A549 (cell line): Measurements from ENCODE around the gene CWC22.

Experiments used
- CBX8 ChIP-seq: fragments of 200-600 bp; sonication (generic); IDR thresholded peaks from 2 replicates; pipeline ENCODE4 v1.6.1; 2016
- EHMT2 ChIP-seq: fragments of 200-600 bp; sonication (generic); IDR thresholded peaks from 2 replicates; pipeline ENCODE4 v1.6.1; 2016; ENCODE audit warnings: antibody characterized with exemption, low read depth, mild to moderate bottlenecking, moderate library complexity
- JUN ChIP-seq, 2 experiments: fragments of >200 bp; sonication (Bioruptor Twin); formaldehyde crosslinking; IDR thresholded peaks; 2 replicates in 1 of 2; 3 replicates in 1 of 2; pipeline ENCODE4 v1.6.1; 2016 to 2017
- MAZ ChIP-seq: fragments of 150-350 bp; IDR thresholded peaks from 2 replicates; pipeline ENCODE4 v1.6.1; 2014; ENCODE audit warnings: antibody characterized with exemption, low read depth, low read length, borderline replicate concordance
- NR3C1 ChIP-seq: fragments of >200 bp; sonication (Bioruptor Twin); formaldehyde crosslinking; IDR thresholded peaks from 3 replicates; pipeline ENCODE4 v1.6.1; 2017
- POLR2A ChIP-seq: IDR thresholded peaks from 2 replicates; pipeline ENCODE4 v1.6.1; 2012; ENCODE audit warnings: mild to moderate bottlenecking, low read length
- POLR2AphosphoS2 ChIP-seq: conservative IDR thresholded peaks from 2 replicates; pipeline ENCODE4 v1.6.1; 2012; ENCODE audit warnings: low read length, improper control_type of control experiment, inconsistent platforms
- ZC3H11A ChIP-seq: fragments of 450-650 bp; IDR thresholded peaks from 2 replicates; pipeline ENCODE4 v1.6.1; 2014; ENCODE audit warnings: antibody characterized with exemption, mild to moderate bottlenecking
- TF ChIP-seq, protein P1 (sequence below): fragments of >200 bp; sonication (Bioruptor Twin); formaldehyde crosslinking; IDR thresholded peaks from 3 replicates; pipeline ENCODE4 v1.5.1; 2016
- TF ChIP-seq, protein P2 (sequence below): IDR thresholded peaks from 2 replicates; pipeline ENCODE4 v1.6.1; 2012
- TF ChIP-seq, protein P3 (sequence below): IDR thresholded peaks from 2 replicates; pipeline ENCODE4 v1.6.1; 2012
- TF ChIP-seq, protein P4 (sequence below): fragments of 250-450 bp; sonication (Bioruptor Pico); IDR thresholded peaks from 2 replicates; pipeline ENCODE4 v1.5.0; 2020; ENCODE audit warnings: low read depth, mild to moderate bottlenecking, moderate library complexity
- TF ChIP-seq, protein P5 (sequence below): fragments of 200-600 bp; sonication (generic); IDR thresholded peaks from 2 replicates; pipeline ENCODE4 v1.6.1; 2016; ENCODE audit warnings: antibody characterized with exemption, mild to moderate bottlenecking, moderate library complexity
- TF ChIP-seq, protein P6 (sequence below): fragments of 250-450 bp; sonication (Bioruptor Pico); IDR thresholded peaks from 2 replicates; pipeline ENCODE4 v1.5.0; 2021; ENCODE audit warnings: mild to moderate bottlenecking, moderate library complexity, borderline replicate concordance

DNA sequence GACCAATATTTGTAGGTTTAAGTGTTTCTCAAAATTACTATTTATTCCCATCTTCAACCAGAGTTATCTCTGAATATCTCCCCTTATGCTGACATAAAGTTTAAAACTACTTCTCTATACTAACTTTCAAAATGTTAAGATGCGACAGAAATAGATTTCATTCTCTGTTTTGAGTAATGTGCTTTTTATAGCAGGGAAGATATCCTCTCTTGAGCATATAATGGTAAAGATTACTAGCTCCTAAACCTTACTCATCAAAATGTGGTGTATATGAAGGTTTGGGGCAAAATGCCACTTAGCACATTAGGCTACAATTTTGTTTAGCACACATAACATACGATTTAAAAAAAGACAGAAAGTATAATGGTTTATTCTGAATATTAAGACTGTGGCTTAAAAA, 54.4 kb downstream of the CWC22 start:
- TF ChIP-seq MAZ (no peak), CBX8 (no peak), POLR2A (no peak), POLR2AphosphoS2 (no peak), JUN (IDR thresholded peaks at IDR 0.05) (no peak), ZC3H11A (no peak), NR3C1 (no peak), EHMT2 (no peak)
- TF ChIP-seq, protein P1, sequence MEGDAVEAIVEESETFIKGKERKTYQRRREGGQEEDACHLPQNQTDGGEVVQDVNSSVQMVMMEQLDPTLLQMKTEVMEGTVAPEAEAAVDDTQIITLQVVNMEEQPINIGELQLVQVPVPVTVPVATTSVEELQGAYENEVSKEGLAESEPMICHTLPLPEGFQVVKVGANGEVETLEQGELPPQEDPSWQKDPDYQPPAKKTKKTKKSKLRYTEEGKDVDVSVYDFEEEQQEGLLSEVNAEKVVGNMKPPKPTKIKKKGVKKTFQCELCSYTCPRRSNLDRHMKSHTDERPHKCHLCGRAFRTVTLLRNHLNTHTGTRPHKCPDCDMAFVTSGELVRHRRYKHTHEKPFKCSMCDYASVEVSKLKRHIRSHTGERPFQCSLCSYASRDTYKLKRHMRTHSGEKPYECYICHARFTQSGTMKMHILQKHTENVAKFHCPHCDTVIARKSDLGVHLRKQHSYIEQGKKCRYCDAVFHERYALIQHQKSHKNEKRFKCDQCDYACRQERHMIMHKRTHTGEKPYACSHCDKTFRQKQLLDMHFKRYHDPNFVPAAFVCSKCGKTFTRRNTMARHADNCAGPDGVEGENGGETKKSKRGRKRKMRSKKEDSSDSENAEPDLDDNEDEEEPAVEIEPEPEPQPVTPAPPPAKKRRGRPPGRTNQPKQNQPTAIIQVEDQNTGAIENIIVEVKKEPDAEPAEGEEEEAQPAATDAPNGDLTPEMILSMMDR, result no peak
- TF ChIP-seq, protein P2, sequence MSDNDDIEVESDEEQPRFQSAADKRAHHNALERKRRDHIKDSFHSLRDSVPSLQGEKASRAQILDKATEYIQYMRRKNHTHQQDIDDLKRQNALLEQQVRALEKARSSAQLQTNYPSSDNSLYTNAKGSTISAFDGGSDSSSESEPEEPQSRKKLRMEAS, result no peak
- TF ChIP-seq, protein P3, sequence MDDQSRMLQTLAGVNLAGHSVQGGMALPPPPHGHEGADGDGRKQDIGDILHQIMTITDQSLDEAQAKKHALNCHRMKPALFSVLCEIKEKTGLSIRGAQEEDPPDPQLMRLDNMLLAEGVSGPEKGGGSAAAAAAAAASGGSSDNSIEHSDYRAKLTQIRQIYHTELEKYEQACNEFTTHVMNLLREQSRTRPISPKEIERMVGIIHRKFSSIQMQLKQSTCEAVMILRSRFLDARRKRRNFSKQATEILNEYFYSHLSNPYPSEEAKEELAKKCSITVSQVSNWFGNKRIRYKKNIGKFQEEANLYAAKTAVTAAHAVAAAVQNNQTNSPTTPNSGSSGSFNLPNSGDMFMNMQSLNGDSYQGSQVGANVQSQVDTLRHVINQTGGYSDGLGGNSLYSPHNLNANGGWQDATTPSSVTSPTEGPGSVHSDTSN, result no peak
- TF ChIP-seq, protein P4, sequence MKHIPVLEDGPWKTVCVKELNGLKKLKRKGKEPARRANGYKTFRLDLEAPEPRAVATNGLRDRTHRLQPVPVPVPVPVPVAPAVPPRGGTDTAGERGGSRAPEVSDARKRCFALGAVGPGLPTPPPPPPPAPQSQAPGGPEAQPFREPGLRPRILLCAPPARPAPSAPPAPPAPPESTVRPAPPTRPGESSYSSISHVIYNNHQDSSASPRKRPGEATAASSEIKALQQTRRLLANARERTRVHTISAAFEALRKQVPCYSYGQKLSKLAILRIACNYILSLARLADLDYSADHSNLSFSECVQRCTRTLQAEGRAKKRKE (CRISPR knock-in tag), result no peak
- TF ChIP-seq, protein P5, sequence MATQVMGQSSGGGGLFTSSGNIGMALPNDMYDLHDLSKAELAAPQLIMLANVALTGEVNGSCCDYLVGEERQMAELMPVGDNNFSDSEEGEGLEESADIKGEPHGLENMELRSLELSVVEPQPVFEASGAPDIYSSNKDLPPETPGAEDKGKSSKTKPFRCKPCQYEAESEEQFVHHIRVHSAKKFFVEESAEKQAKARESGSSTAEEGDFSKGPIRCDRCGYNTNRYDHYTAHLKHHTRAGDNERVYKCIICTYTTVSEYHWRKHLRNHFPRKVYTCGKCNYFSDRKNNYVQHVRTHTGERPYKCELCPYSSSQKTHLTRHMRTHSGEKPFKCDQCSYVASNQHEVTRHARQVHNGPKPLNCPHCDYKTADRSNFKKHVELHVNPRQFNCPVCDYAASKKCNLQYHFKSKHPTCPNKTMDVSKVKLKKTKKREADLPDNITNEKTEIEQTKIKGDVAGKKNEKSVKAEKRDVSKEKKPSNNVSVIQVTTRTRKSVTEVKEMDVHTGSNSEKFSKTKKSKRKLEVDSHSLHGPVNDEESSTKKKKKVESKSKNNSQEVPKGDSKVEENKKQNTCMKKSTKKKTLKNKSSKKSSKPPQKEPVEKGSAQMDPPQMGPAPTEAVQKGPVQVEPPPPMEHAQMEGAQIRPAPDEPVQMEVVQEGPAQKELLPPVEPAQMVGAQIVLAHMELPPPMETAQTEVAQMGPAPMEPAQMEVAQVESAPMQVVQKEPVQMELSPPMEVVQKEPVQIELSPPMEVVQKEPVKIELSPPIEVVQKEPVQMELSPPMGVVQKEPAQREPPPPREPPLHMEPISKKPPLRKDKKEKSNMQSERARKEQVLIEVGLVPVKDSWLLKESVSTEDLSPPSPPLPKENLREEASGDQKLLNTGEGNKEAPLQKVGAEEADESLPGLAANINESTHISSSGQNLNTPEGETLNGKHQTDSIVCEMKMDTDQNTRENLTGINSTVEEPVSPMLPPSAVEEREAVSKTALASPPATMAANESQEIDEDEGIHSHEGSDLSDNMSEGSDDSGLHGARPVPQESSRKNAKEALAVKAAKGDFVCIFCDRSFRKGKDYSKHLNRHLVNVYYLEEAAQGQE, result no peak
- TF ChIP-seq, protein P6, sequence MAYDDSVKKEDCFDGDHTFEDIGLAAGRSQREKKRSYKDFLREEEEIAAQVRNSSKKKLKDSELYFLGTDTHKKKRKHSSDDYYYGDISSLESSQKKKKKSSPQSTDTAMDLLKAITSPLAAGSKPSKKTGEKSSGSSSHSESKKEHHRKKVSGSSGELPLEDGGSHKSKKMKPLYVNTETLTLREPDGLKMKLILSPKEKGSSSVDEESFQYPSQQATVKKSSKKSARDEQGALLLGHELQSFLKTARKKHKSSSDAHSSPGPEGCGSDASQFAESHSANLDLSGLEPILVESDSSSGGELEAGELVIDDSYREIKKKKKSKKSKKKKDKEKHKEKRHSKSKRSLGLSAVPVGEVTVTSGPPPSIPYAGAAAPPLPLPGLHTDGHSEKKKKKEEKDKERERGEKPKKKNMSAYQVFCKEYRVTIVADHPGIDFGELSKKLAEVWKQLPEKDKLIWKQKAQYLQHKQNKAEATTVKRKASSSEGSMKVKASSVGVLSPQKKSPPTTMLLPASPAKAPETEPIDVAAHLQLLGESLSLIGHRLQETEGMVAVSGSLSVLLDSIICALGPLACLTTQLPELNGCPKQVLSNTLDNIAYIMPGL (CRISPR knock-in tag), result no peak
